SKM-1 (cell line): ENCODE data around the gene LRRC25.

Experiments
- DNase-seq: peaks from one replicate; lab custom pipeline; 2025; ENCODE audit not compliant: unreplicated experiment; lab: John Stamatoyannopoulos, UW

Gene LRRC25

GRCh38 chr19:18397242-18398202 is at the start of gene LRRC25:
TSS of gene LRRC25 (minus strand) at chr19:18397622. CDS start at chr19:18396963, 659 bp downstream.
- peak; percentile 93 for DNase-seq

- no peak for DNase-seq
Measured at GRCh38 chr19:18446811-18447359, 49.5 kb upstream of the LRRC25 start.

- no peak for DNase-seq
Measured at GRCh38 chr19:18446145-18446810, 48.9 kb upstream of the LRRC25 start.

- DNase-seq, result no peak
Measured at GRCh38 chr19:18445262-18445948, 48.0 kb upstream of the LRRC25 start.

- DNase-seq, result no peak
Measured at GRCh38 chr19:18444513-18444912, 47.1 kb upstream of the LRRC25 start.

GRCh38 chr19:18443831-18444230 is 46.4 kb upstream of the LRRC25 start:
- no peak for DNase-seq

GRCh38 chr19:18443406-18443805 is 46.0 kb upstream of the LRRC25 start:
- no peak for DNase-seq

GRCh38 chr19:18442941-18443340 is 45.5 kb upstream of the LRRC25 start:
- no peak for DNase-seq

- no peak for DNase-seq
Measured at GRCh38 chr19:18441804-18442788, 44.7 kb upstream of the LRRC25 start.

GRCh38 chr19:18440936-18441803 is 43.7 kb upstream of the LRRC25 start:
- DNase-seq, result no peak

GRCh38 chr19:18440415-18440877 is 43.0 kb upstream of the LRRC25 start:
- DNase-seq, result peak; percentile 33

GRCh38 chr19:18439910-18440237 is 42.5 kb upstream of the LRRC25 start:
- no peak for DNase-seq

GRCh38 chr19:18439025-18439909 is 41.8 kb upstream of the LRRC25 start:
- DNase-seq, result no peak

- no peak for DNase-seq
Measured at GRCh38 chr19:18438331-18439024, 41.1 kb upstream of the LRRC25 start.

- DNase-seq, result no peak
Measured at GRCh38 chr19:18437491-18438330, 40.3 kb upstream of the LRRC25 start, which contains the start of gene ISYNA1. TSS of gene ISYNA1 (minus strand) at chr19:18438133. CDS start at chr19:18437979, 154 bp downstream.

- DNase-seq, result no peak
Measured at GRCh38 chr19:18436671-18437490, 39.5 kb upstream of the LRRC25 start.
